Activated T-cell treated with anti-CD3 and anti-CD28 coated beads, Interleukin-2, amount 50 U/mL, for 48 hours (primary cell): Measurements from ENCODE around the gene CHTF8.

Source experiments
- DNase-seq, 2 experiments: peaks; one replicate each; pipeline ENCODE4 v3.0.0-alpha.2; 2020

Gene CHTF8

DNA sequence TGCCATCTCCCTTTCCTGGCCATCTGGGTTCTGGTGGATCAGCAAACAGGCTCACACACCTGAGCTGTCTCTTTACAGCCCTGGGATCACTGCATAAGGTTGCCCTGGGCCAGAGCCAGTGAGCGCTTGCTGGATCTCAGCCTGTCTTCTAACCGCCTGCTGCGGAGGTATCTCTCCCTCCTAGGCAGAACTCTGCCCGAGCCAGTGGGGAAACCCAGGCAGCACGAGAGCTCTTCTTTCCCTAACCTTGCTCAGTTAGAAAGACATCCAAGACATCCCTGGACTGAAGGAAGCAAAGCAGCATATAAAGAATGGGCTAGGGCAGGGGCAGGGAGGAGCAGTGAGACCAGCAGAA is 20.5 kb downstream of the CHTF8 start:
- DNase-seq, result no peak

DNA sequence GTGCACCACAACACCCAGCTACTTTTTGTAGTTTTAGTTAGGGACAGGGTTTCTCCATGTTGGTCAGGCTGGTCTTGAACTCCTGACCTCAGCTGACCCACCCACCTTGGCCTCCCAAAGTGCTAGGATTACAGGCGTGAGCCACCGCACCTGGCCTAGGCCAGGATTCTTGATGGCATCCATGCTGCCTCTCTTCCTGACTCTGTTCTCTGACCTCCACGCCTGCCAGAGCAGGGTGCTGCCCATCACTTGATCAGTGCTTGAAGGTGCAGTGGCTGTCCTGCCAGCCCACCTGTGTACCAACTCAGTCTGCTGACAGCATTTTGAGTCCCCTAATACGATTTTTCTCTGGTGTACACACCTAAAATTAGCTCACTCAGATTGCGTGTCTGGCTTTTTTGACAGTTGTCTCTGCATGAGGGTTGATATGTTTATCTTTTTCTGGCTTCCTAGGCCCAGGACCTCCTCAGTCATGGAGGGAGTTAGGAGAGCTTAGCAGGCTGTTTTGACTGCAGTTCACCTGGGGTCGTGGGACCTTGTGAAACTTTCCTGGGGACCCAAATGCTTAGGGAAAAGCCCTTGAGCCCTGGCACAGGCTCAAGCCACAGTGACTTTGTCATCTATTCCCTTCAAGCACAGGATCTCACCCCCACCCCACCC is 21.0 kb downstream of the CHTF8 start:
- DNase-seq, result no peak

DNA sequence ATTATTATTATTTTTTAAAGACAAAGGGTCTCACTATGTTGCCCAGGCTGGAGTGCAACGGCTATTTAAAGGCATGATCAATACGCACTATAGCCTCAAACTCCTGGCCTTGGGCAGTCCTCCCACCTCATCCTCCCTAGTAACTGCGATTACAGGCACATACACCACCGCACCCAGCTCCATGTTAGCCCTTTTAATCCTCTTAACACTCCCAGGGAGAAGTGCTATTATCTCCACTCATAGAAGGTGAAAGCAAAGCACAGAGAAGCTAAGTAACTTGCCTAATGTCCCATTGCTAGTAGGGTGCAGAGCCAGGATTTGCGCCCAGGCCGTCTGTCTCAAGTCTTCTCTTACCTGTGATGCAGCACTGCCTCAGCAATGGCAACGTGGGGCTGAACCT is 22.0 kb downstream of the CHTF8 start:
- DNase-seq, result no peak

DNA sequence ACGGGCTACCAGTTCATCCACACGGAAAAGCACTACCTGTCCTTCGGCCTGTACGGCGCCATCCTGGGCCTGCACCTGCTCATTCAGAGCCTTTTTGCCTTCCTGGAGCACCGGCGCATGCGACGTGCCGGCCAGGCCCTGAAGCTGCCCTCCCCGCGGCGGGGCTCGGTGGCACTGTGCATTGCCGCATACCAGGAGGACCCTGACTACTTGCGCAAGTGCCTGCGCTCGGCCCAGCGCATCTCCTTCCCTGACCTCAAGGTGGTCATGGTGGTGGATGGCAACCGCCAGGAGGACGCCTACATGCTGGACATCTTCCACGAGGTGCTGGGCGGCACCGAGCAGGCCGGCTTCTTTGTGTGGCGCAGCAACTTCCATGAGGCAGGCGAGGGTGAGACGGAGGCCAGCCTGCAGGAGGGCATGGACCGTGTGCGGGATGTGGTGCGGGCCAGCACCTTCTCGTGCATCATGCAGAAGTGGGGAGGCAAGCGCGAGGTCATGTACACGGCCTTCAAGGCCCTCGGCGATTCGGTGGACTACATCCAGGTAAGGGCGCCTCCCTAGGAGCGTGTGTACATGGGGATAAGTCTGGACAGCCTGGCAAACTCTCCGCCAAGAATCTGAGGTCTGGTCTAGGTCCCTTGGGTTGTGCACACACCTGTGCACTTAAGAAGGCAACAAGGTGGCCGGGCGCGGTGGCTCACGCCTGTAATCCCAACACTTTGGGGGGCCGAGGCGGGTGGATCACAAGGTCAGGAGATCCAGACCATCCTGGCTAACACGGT is 22.7 kb downstream of the CHTF8 start:
- no peak for DNase-seq

DNA sequence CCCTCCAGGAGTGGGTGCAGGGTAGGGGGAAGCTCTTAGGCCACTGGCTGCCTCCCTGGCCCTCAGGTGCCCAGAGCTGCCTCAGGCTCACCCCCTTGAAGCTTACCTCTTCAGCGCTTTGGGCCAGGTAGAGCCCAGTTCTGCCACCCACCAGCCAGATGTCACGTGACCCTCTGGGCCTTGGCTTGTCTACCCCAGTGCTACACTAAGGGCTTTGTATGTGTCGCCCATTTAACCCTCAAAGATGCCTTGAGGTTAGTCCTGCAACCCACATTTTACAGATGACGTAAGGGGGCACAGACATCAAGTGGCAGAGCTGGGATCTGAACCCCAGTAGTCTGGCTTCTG is 23.5 kb downstream of the CHTF8 start:
- no peak for DNase-seq

DNA sequence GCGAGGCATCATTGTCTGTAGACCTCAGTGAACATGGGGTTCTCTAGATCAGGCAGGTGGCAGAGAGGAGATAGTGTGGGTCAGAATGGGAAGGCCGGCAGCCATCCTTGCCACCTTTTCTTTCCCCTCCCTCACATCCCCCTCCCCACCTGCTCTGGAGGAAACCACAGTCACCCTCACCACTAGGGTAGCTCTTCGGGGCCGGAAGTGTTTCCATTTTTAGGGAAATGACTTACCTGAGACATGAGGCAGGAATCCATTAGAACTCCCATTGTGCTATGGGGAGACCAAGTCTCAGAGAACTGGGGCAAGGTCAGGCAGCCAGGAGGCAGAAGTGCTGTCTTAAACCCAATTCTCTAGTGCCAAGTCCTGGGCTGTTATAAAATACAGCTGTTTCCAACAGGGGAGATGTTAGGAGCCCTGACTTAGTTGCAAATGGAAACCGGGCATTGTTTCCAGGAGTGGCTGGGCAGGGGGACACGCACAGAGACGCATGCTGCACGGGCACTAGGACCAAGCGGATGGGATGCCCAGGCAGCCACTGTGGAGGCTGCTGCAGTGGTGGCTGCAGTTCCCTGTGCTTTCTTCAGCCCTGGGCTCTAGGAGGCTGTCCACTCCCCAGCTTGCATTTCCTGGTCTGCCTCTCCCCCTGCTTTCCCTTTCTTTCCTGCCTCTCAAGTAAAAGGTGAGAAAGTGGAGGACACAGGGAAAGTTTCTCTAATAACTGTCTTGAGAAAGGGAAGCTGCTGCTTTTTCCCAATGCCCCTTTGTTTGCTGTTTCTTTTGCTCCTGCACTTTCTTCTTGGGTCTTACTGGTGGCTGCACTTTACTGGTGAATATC is 24.1 kb downstream of the CHTF8 start:
- DNase-seq, result no peak

DNA sequence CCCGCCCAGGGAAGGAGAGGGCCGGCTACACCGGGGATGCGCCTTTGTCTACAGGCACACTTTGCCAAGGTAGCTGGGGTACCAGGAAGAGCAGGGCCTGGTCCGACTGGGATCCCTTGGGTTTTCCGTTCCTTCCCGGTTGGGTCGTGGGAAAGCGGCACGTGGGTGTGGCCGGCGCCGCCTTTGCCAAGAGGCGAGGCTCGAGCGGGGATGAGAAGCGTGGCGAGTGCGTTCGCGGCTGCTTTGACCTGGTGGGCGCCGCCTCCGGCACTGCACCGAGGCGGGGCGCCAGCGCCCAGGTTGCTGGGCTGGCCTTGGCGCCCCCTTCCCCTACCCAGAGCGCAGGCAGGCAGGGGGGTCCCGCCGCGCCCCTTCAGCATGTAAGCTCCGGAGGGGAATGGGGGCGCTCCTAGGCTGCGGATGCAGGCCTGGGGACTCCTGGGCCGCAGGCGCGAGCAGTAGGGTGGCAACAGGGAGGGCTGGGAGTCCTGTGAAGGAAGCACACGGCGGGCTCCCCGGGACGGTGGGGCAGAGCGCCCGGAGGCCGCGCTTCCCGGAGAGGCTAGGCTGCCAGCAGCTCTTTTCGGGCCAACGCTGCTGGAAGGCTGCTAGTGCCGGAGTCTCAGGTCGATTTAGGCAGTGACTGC is 24.9 kb downstream of the CHTF8 start:
- DNase-seq, result peak in 1 of 2 experiments; percentile 32

DNA sequence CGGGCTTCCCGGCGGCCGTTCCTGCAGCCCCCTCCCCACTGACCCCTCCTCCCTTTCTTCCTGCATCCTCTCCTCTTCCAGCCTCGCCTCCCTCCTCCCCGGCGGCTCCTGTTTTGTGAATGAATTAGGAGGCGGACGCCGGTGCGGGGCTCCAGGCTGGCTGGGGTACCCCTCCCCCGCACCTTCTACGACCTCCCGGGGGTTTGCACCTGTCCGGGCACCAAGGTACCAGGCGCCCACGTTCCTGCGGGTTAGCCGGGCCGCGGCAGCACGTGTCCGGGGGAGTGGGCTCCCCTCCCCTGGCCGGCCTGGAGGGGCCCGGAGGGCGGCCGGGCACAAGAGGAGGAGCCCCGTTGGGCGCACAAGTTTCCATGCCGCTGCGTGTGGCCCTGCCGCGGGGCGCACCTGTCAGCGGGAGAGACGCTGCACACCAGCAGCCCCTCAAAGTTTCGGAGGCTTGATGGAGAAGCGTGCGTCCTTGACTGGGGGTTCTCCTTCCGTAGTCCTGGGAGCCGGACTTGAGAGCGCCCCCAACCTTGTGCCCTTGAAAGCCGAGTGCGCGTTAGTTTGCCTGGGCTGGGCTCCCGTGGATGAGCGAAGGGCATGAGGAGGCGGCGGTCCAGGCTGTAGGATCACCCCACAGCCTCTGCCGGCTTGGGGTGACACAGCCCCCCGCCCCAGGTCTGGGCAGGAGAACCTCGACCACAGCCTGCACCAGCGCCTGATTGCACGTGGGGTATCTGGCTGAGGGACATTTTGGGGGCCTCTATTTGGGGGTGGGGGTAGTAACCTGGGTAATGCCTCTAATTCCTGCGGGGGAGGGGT is 25.7 kb downstream of the CHTF8 start:
- DNase-seq, result peak; percentile 31 to 41

DNA sequence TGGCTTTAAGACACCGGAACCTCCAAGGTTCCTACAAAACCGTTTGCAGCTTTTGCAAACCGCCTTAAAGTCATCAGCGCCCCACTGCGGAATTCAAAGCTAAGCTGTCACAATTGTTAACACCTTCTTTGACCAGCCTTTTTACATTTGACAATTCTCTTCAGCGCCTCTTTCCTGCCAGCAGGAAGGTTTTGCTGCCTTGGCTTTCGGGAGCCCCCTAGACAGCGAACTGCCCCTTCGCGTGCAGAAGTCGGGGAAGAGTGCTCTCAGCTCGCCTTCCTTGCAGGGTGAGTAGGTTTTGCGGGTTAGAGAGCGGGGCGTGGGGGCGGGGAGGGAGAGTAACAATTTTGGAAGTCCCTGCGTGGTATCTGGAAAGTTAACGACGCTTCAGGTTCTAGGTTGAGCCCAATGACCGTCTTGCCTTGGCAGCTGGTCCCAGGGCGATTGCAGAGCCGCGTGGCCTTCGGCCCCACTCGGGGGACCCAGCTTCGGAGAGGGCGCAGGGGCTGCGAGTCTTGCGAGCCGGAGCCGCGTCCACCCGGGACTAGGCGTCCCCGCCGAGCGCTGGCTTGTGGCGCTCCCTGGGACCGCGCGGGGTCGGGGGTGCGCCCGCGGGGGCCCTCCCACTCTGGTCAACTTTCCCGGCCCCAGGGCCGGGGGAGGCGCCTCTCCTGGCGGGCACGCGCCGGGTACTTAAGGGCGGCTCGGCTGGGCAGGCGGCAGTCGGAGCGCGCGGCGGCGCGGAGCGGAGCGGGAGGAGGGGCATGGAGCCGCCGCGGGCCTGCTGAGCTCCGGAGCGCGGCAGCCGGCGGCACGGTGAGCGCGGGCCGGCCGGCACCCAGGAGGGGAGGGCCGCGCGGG is 26.7 kb downstream of the CHTF8 start, which contains the start of gene HAS3:
Gene HAS3 (plus strand): TSS at position 153 of the 861 bp plus-strand sequence. CDS start 3,743 bp downstream, outside the sequence.
- peak; percentile 45 to 62 for DNase-seq

DNA sequence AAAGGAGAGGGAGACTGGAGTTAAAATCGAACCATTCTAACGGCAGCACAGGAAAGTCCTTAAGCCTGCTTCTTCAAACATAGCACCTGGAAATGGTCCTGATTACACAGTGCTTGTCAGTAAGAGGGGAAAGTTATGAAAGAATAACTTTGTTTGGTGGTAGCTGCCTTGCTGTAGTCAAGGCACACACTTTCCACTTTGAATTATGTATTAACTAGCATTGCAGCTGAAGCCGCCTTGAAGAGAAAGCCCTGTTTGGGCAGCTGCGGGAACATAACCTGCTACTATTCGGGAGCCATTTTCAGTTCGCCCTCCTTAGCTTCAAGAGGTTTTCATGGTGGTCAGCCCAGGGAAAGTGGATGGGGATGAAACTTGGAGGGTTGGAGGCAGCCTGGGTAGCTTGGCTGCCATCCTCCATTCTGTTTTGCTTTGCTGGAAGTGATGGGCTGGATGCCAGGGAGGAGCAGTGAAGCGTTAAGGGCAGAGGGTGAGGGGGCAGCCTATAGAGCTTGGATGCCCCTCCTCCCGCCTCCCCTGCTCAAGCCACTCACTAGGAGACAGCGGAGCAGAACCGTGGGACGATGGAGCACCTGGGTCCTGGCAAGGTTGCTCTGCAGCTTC is 32.2 kb downstream of the CHTF8 start:
- no peak for DNase-seq

DNA sequence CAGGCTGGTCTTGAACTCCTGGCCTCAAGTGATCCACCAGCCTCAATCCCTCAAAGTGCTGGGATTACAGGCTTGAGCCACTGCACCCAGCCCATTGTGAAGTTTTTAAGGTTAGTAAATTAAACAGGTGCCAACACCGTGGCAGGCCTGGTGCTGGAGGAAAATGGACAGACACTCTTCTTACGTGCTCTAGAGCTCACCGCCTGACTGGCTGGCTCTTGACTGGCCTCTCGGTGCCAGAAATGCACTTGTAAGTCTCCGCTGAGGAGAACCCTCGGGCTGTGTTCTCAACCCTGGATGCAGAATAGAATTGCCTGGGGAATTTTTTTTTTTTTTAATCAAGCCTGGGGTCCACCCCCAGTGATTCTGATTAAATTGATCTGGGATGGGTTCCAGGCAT is 37.2 kb downstream of the CHTF8 start:
- DNase-seq, result no peak

DNA sequence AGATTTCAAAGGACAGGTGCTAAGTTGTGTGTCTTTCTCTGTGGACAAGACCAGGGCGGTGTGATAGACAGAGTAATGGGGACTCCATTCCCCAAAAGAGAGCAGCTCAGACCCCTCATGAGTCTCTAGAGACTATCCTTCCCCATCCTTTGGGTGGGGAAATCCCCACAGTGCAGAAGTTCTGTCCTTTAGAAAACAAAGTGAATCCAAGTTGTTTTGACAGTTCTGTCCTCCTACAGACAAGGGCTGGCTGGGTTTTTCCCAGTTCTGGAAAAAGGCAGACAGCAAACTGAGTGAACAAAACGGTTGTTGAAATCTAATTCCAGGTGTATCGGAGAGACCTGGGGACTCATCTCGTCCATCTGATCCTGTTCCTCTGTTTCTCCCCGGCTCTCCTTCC is 37.9 kb downstream of the CHTF8 start:
- no peak for DNase-seq

DNA sequence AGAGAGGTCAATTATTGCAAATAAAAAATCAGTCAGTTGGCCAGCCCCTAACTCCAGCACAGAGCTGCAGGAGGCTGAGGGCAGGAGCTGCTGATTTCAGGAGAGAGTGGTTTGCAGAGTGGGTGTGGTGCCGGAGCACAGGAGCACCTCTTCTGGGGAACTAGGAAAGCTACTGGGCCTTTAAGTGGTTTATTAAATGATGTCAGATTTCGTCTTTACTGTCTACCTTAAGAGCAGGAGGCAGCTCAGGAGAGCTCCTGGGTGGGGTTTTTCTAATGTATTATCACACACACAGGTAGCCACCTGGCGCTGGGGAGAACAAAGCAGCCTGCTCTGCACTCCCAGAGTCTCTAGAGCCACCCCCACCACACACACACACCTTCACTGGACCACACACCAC is 38.4 kb downstream of the CHTF8 start:
- no peak for DNase-seq

DNA sequence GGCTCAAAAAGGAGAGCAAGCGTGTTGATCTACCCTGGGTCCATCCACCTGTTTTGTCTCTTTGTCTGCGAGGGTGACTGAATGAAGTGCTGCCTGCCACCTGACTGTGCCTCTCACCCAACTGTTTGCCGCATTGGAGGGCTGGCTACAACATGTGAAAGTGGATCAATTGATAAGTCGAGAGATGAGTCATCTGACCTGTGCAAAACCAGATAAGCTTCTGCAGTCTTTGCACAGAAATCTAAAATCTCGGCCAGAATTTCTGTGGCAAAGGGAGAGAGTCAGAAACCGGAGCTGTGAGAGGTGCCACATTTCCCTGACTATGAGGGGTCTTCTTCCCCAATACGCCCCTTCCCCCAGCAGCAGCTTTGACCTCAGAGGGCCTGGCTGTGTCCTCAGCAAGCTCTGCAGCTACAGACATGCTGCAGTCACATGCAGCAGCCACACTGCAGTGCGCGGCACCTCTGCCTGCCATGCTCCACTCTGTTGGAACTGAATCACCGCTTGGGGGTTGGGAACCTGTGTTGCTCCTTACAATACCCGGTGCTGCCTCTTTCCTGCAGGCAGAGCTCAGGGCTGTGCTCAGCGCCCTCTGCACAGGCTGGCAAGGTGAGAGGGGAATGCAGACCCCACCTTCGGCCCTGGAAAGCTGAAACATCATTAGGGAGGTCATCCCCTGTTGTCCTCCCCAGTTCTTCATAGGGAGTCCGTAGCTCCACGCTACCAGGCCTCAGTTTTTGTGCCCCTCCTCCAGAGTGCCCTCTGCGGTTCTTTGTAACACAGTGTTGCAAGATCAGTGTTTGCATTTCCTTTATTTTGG is 43.1 kb downstream of the CHTF8 start:
- DNase-seq, result peak; percentile 41 to 52

DNA sequence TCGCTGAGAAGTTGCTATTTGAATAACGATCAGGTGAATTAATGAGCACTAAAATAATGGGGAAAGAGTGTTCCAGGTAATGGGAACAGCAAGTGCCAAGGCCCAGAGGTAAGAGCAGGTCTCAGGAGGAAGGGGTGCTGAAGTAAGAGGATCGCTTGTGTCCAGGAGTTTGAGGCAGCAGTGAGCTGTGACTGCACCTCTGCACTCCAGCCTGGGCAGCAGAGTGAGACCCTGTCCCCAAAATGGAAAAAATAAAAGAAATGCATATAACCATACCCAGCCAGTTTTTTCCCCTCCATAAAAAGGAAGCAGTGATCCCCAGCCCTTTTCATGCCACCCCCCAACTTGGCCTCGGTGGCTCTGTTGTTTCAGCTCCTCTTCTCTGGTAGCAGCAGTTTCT is 43.7 kb downstream of the CHTF8 start:
- no peak for DNase-seq

DNA sequence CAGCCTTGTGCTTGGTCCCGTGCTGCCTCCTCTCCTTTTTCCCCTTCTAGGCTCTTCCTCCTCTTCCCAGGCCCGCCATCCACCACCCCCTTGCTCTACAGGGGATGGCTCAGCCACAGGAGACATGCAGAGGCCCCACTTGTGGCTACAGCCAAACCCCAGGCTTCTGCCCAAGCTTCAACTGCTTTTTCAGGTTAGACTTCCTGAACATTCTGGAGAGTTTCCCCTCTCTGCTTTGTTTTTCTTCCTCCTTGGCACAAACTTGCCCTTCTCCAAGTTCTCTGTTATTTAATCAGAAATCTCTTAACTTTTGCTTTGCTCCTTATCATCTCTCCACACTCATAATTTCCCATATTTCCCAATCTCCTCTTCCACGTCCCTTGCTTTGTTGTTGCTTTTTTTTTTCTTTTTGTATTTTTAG is 45.2 kb downstream of the CHTF8 start:
- no peak for DNase-seq

DNA sequence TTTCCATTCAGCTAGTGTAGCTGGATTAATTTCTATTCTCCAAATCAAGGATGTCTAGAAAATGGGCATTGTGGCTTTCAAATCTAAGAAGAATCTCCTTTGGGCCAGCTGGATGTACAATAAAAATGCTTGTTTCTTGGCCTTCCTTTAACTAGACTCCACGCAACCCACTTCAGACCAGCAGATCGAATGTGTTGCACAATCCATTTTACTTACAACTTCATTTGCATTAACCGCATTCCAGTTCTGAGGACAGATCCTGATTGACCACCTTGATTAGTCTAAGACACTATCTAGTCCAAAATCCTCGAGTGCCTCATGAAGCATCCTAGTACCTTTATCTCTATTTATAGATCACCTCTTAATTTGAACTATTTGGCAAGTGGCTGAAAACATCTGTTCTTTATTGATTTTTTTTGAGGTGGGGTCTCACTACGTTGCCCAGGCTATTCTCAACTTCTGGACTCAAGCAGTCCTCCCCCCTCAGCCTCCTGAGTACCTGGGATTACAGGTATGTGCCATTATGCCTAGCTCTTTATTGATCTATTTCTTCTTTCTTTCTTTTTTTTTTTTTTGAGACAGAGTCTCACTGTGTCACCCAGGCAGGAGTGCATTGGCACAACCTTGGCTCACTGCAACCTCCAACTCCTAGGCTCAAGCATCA is 47.2 kb downstream of the CHTF8 start:
- DNase-seq, result no peak

DNA sequence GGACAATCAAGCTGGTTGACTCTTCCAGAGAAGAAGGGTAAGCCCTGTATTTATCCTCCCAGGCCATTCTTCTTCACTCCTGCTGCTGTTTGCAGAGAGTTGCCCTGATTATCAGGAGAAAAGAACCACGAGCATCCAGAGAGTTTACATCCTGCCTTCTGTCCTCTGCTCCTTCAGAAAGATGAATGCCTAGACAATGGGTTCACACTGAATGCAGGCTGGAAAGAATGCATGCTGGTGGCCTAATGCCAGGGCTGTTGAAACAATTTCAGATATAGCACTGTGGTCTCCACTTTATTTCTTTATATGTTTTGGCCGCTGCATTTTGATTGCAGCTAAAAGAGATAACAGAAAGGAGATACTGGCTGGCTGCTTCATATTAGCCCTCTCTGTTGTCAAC is 48.1 kb downstream of the CHTF8 start:
- DNase-seq, result no peak

DNA sequence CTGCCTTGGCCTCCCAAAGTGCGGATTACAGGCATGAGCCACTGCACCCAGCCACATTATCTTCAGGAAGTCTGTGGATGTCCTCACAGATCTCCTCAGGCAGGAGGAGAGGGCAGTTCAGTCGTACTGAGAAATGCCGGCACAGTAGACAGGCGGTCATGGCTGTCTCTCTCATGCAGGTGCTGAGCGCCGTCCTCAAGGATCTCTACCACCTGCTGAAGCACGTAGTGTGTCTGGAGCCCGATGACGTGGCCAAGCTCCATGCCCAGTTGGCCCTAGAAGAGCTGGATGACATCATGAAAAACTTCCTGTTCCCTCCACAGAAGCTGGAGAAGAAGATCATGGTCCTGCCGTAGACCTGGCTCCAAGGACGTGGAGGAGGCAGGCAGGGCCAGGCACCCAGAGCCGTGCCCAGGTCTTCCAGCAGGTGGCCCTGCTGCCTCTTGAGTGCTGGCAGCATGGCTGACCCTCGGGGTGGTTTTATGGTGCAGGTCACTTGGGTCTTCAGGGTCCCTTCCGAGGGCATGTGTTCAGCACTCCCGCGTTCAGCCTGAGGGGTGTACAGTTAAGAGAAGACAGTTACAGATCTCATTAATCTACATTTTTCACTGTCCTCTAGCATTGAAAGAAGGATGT is 49.0 kb downstream of the CHTF8 start:
- DNase-seq, result no peak
